Stimulated activated CD8-positive, alpha-beta memory T cell treated with anti-CD3 and anti-CD28 coated beads, Interleukin-7, amount 100 ng/mL, for 24 hours (primary cell): Measurements from ENCODE around the gene BMPR2.
"Not testable (repeated sequence)": the region's sequence is repeated elsewhere in the genome, so short reads cannot be mapped to it uniquely, and the experiment has no call there.

Source experiments
- DNase-seq: peaks from one replicate; pipeline ENCODE4 v3.0.0-alpha.2; 2020; ENCODE audit warnings: low read depth

BMPR2 gene

GRCh38 chr2:202375609-202376408 lies at the start of gene BMPR2:
Gene BMPR2, plus strand, starts transcription at chr2:202376327. Its CDS starts 1,148 bp downstream, at chr2:202377475.
- DNase-seq: peak; percentile 58

DNA sequence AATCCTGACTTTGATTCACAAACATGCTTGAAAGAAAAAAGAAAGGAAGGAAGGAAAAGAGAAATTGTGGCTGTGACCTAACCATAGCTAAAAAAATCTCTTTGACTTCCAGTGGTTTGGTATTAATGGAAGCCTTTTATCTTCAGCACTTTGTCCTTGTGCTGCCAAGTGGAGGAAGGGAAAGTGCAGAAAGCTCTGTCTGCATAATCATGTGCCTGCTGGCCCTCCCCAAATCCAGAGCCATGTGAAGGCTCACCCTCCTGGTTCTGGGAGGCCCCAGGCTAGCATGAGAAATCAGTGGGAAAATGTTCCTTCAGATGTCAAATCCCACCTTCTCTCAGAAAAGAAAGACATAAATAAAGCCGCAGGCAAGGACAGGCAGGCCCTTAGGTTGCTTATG lies 48.3 kb upstream of the BMPR2 start:
- DNase-seq: no peak

DNA sequence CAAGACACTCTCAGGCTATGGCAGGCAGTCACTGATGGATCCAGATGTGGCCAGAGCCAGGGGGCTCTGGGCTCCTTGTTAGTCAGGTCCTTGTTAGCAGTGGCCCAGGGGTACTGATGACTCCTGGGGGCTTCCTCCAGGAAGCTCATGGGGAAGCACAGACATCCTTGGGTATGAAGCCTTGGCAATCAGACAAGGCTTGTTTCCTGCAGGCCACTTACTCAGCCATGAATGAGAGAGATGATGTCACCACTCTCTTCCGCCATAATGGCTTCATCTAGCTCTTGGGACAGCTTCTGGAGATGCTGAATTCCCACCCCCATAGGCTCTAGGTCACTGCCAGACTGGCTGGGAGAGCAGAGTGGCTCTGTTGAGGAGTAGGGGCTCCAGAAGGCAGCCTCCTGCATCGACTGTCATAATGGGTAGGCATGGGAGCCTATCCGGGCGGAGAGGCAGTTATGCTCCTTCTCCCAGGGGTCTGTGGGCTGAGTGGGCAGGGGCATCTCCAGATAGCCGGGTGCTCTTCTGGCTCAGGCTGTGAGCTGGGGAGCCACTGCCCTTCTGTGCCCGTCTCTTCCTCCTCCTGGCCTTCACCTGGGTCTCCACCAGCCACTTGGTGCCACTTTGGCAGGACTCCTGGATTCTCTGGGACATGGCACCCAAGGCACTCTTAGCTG lies 40.2 kb upstream of the BMPR2 start:
- DNase-seq: no peak

- no peak for DNase-seq
These were observed 39.0 kb upstream of the BMPR2 start for GRCh38 chr2:202337151-202337550.

DNA sequence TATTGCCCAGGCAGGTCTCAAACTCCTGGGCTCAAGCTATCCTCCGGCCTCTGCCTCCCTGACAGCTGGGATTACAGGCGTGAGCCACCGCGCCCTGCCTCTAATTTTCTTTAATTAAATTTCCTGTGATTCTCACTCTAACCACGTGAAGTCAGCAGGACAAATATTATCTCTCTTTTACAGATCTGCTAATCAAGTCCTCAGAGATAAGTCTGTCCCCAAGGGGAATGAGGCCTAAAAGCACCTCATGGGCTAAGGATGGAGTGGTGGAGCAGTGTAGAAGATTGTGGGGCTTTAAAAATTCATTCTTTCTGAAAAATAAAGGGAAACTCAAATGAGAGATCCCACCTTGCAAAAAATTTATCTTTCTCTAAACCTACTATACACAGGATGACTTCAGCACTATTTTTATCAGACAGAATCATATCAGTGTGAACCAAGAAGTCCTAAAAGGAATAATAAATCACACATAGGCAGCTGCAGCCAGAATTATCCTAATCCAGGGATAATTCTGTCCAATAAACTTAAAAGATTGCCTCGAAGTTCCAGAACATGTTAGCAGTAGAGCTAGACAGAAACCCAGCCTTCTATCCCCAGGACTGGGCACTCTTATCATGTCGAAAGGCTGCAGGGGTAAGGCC lies 38.3 kb upstream of the BMPR2 start:
- no peak for DNase-seq

DNA sequence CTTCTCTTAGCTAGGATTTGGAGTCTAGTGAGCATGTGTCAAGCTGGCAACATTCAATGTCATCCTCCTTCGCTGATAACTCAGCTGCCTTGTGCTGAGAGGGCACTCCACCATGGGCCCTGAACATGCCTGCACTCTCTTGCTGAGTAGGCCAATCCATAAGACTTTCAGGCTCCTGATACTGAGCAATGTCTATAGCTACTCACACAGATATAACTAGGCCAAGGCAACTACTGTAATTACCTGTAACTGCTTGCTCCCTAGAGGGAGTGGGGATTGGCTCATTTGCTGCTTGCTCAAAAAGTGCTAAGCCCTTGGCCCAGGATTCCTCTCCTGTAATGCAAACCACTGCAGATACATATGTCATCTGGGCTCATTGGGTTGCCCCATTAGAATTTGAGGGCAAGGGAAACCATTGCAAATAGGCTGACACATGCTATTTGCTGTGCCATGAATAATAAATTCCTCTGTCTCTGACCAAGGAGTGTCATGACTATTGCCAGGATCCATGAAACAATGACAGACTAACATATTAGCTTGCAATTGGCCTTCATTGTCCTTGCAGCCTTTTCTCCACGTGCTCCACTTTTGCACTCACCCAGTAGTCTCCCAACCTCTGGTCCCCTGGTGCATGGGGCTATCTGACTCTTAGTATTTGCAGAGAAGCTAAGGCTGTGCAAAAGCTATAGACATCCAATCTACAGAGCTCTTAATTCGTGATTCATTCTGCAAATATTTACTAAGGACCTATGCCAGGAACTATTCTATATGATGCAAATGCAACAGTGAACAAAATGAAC lies 36.9 kb upstream of the BMPR2 start:
- no peak for DNase-seq

- no peak for DNase-seq
These were observed 31.9 kb upstream of the BMPR2 start for GRCh38 chr2:202344178-202344577.

DNA sequence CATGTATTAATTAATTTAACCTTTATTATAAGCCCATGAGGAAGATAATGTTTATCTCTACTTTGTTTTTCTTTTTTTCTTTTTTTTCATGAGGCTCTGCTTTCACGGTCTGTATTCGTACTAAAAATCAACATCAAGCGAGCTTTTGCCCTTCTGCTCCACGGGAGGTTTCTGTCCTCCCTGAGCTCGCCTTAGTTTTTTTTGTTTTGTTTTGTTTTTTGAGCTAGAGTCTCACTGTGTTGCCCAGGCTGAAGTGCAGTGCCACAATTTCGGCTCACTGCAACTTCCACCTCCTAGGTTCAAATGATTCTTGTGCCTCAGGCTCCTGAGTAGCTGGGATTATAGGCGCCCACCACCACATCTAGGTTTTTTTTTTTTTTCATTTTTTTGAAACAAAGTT lies 29.9 kb upstream of the BMPR2 start:
- DNase-seq: no peak

GRCh38 chr2:202353430-202353829 lies 22.7 kb upstream of the BMPR2 start:
- no peak for DNase-seq

GRCh38 chr2:202355993-202356505 lies 20.1 kb upstream of the BMPR2 start:
- DNase-seq: no peak

DNA sequence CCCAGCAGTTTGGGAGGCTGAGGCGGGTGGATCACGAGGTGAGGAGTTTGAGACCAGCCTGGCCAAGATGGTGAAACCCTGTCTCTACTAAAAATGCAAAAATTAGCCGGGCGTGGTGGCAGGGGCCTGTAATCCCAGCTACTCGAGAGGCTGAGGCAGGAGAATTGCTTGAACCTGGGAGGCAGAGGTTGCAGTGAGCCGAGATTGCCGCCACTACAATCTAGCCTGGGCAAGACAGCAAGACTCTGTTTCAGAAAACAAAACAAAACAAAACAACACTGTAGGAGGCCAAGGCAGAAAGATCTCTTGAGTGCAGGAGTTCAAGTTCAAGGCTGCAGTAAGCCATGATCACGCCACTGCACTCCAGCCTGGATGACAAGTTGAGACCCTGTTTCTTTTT lies 17.2 kb upstream of the BMPR2 start:
- not testable (repeated sequence) for DNase-seq

DNA sequence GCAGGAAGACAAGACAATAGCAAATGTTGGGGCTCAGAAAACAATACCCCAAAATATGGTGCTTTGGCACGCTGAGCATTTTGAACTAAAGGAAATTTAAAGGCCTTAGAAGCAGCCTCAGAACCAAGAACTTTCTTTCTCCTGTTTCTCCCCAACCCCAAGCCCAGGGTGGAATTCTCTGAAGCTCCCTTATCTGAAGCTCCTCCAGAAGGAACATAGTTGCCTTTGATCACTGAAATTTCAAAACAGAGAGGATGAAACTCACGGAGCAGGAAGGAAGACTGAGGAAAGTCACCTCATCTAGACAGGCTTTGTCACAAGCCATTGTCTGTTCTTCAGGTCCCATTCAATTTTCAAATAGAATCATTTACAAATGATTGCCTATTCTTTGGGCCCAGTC lies 15.5 kb upstream of the BMPR2 start:
- DNase-seq: no peak

DNA sequence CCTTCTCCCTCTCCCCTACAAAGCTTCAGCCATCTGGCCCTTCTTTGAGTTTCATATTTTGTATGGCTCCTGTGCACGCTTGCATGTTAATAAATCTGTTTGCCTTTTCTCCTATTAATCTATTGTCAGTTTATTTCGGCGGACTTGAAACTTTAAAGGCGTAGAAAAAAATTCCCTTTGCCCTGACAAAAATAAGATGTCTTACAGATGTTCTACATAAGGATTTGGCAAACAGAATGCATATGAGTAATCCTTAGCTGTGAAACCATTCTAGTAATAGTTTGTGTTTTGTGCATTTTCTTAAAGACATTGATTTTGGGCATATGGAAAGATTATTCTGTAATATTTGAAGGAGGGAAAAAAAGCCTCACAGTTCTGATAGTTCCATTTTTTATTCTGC lies 15.0 kb upstream of the BMPR2 start:
- no peak for DNase-seq

GRCh38 chr2:202373490-202373889 lies 2.6 kb upstream of the BMPR2 start:
- no peak for DNase-seq

DNA sequence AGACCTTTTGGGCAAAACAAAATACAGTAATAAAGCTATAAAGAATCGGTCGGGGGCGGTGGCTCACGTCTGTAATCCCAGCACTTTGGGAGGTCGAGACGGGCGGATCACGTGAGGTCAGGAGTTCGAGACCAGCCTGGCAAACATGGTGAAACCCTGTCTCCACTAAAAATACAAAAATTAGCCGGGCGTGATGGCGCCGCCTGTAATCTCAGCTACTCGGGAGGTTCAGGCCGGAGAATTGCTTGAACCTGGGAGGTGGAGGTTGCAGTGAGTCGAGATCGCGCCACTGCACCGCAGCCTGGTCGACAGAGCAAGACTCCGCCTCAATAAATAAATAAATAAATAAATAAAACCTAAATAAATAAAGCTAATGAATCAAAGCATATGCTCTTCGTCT lies 1.7 kb upstream of the BMPR2 start:
- not testable (repeated sequence) for DNase-seq

GRCh38 chr2:202375033-202375608 lies 1.0 kb upstream of the BMPR2 start:
- DNase-seq: peak; percentile 8

DNA sequence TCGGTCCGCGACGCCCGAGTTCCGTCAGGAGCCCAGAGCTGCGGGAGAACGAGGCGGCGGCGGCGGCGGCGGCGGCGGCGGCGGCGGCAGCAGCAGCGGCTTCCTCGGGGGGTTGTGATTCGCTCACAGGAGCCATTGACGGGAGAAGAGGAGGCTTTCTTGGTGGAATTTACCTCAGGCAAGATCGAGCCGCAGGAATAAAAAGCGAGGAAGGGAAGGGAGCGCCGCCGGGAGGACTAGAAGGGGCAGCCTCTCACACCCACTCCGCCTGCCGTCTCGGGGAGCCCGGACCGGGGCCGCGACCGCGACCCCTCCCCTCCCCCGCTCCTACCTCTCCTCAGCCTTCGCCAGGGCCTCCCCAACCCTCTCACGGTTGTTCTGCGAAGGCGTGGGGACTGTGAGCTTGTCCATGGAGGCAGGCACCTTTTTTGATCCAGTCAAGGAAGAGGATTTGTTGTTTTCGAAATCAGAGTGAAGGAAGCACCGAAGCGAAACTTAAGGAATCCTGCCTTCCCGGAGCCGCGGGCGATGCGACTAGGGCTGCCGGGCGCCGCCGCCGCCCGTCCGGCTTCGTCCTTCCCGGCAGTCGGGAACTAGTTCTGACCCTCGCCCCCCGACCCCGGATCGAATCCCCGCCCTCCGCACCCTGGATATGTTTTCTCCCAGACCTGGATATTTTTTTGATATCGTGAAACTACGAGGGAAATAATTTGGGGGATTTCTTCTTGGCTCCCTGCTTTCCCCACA lies 506 bp downstream of the BMPR2 start:
- peak; percentile 4 for DNase-seq

- peak; percentile 1 for DNase-seq
These were observed 1.2 kb downstream of the BMPR2 start for GRCh38 chr2:202377207-202377761.

GRCh38 chr2:202378001-202378400 lies 1.9 kb downstream of the BMPR2 start:
- DNase-seq: no peak

- DNase-seq: no peak
These were observed 2.7 kb downstream of the BMPR2 start for GRCh38 chr2:202378662-202379358.
